Sigmoid colon (tissue), 4 donors: ENCODE results near the gene PRKN.

Experiments
- CTCF ChIP-seq, 4 experiments: fragments of 450-650 bp in 3 of 4; fragments of 200-600 bp in 1 of 4; IDR thresholded peaks; one replicate each; pipeline ENCODE4 v1.5.1; 2016 to 2019; ENCODE audit warnings: antibody characterized with exemption in 4 of 4, mild to moderate bottlenecking in 3 of 4, moderate library complexity in 2 of 4
- EP300 ChIP-seq, 4 donors: sonication (generic); formaldehyde crosslinking; IDR thresholded peaks; one replicate each; pipeline ENCODE4 v1.6.1; 2017; ENCODE audit warnings: antibody characterized with exemption in 4 of 4
- POLR2A ChIP-seq, 2 donors: fragments of 450-650 bp; IDR thresholded peaks; one replicate each; pipeline ENCODE4 v1.6.1; 2016; ENCODE audit warnings: antibody characterized with exemption in 2 of 2, mild to moderate bottlenecking in 2 of 2, moderate library complexity in 2 of 2
- POLR2AphosphoS5 ChIP-seq, 4 donors: sonication (generic); formaldehyde crosslinking; IDR thresholded peaks; one replicate each; pipeline ENCODE4 v1.6.1; 2017; ENCODE audit warnings: antibody characterized with exemption in 4 of 4

GRCh38 chr6:162371121-162371520 lies 356.4 kb downstream of the PRKN start:
- TF ChIP-seq POLR2AphosphoS5 (IDR thresholded peaks at IDR 0.05) (no peak), CTCF (IDR thresholded peaks at IDR 0.05) (no peak), EP300 (IDR thresholded peaks at IDR 0.05) (no peak), POLR2A (IDR thresholded peaks at IDR 0.05) (no peak)
